ENCODE measurements around the gene IPMK. TPM values are rescaled to one million over a fixed set of nuclear protein-coding genes. Genes with fewer than 3 reads are reported as not detected.

The IPMK gene
- total and polyA plus RNA-seq, 2 donors (not counting 3 experiments of a cell fraction or from before 2014, with no cell fraction given), result 1.4 to 8.1 TPM

- BruUV-seq (replicated peaks), result no TSS peak
- CTCF ChIA-PET, result interaction anchor here (0.7 to 1.2 kb wide), 3 partner anchors 24 to 82 kb away, joined by 4 to 5 read pairs (median 4); no protein-coding TSS in a partner anchor
- DNase-seq (ENCODE audit: low read depth, low spot score), result no peak
- no peak overlapping the region for H3K4me3 ChIP-seq (replicated peaks in 1 of 3; ENCODE audit: insufficient read depth in 1 of 3, low read depth in 1 of 3, low read length in 3 of 3)
- no peak overlapping the region for H2AFZ ChIP-seq (ENCODE audit: low read depth, low read length)
- peaks cover 2% of the 10 kb centered on the region for H4K20me1 ChIP-seq (replicated peaks; ENCODE audit: control insufficient read depth, extremely low read depth, insufficient read depth, low read length)
- H3K36me3 ChIP-seq (ENCODE audit: control insufficient read depth in 2 of 2, extremely low read depth in 1 of 2, insufficient read depth in 2 of 2, low read length in 2 of 2), result no peaks in the 10 kb centered on the region
- H3K4me1 ChIP-seq (ENCODE audit: control insufficient read depth, extremely low read depth, insufficient read depth, low read length), result peaks cover 14% of the 10 kb centered on the region
- no peaks in the 10 kb centered on the region for H3K9me3 ChIP-seq (replicated peaks; ENCODE audit: control insufficient read depth, insufficient read depth, low read length)
- POLR2A ChIA-PET, result no interaction called here
- dilution Hi-C loops (cut with MboI; ENCODE audit: extremely low pct_ligation_motif_present, low sequenced_read_pairs), result no loop called here
- TF ChIP-seq, protein P1, sequence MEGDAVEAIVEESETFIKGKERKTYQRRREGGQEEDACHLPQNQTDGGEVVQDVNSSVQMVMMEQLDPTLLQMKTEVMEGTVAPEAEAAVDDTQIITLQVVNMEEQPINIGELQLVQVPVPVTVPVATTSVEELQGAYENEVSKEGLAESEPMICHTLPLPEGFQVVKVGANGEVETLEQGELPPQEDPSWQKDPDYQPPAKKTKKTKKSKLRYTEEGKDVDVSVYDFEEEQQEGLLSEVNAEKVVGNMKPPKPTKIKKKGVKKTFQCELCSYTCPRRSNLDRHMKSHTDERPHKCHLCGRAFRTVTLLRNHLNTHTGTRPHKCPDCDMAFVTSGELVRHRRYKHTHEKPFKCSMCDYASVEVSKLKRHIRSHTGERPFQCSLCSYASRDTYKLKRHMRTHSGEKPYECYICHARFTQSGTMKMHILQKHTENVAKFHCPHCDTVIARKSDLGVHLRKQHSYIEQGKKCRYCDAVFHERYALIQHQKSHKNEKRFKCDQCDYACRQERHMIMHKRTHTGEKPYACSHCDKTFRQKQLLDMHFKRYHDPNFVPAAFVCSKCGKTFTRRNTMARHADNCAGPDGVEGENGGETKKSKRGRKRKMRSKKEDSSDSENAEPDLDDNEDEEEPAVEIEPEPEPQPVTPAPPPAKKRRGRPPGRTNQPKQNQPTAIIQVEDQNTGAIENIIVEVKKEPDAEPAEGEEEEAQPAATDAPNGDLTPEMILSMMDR (IDR thresholded peaks at IDR 0.05; ENCODE audit: extremely low read depth in 1 of 2, insufficient read depth in 1 of 2, low read depth in 1 of 2, low read length in 2 of 2), result no peak
- no peak for TF ChIP-seq JUN (IDR thresholded peaks at IDR 0.05; ENCODE audit: borderline replicate concordance, insufficient read depth, insufficient read length, low read depth)
- no peak for TF ChIP-seq FOS (IDR thresholded peaks at IDR 0.05; ENCODE audit: borderline replicate concordance, insufficient read depth, low read length)
- no peak for TF ChIP-seq POLR2A (IDR thresholded peaks at IDR 0.05; ENCODE audit: low read depth, low read length)
- TF ChIP-seq MAX (IDR thresholded peaks at IDR 0.05; ENCODE audit: insufficient read depth, insufficient read length), result no peak
- no peak for TF ChIP-seq MYC (IDR thresholded peaks at IDR 0.05; ENCODE audit: low read depth, low read length)
- no peak for TF ChIP-seq POLR2AphosphoS5 (IDR thresholded peaks at IDR 0.05; ENCODE audit: insufficient read depth, low read depth, low read length)
- no peak for TF ChIP-seq GATA2 (IDR thresholded peaks at IDR 0.05; ENCODE audit: insufficient read depth, insufficient read length, low read depth, low read length)
- TF ChIP-seq EZH2 (IDR thresholded peaks at IDR 0.05; ENCODE audit: borderline replicate concordance, low read depth, low read length, severe bottlenecking), result no peak
- no peak overlapping the region for H3K27ac ChIP-seq (ENCODE audit: insufficient read depth, low read depth, low read length)
- H3K9ac ChIP-seq (replicated peaks; ENCODE audit: extremely low read depth, insufficient read depth, low read length), result no peak overlapping the region
- no peaks in the 10 kb centered on the region for H3K27me3 ChIP-seq (ENCODE audit: control insufficient read depth in 2 of 2, insufficient read depth in 2 of 2, low read length in 2 of 2)
- no peak overlapping the region for H3K4me2 ChIP-seq (ENCODE audit: insufficient read depth, low read length)
- no peaks in the 10 kb centered on the region for H3K9me1 ChIP-seq (replicated peaks; ENCODE audit: control insufficient read depth, extremely low read depth, insufficient read depth, low read length)
- intact Hi-C loops (cut with micrococcal nuclease), result no loop called here
- H3K79me2 ChIP-seq (ENCODE audit: control insufficient read depth, insufficient read depth, low read length), result peaks cover 34% of the 10 kb centered on the region
- no peak for FAIRE-seq
These were observed 7.4 kb downstream of the IPMK start for GRCh38 chr10:58260334-58260733.

Data from endothelial cell of umbilical vein (primary cell).